GM23338 (cell line): Measurements from ENCODE around the gene DTNB. TPM values are rescaled to one million over a fixed set of nuclear protein-coding genes. Genes with fewer than 3 reads are reported as not detected.

Source experiments
- ATAC-seq: fragments of 200-7000 bp; cut with Tn5 transposase; 3 replicates; pipeline ENCODE4 v1.9.1; 2020
- DNase-seq: peaks from one replicate; pipeline ENCODE4 v3.0.0-alpha.2; 2015; ENCODE audit warnings: low spot score
- H2AFZ ChIP-seq: fragments of 200-600 bp; sonication (generic); 2 replicates; pipeline ENCODE4 v1.8.0; 2016; ENCODE audit warnings: antibody characterized with exemption, mild to moderate bottlenecking, moderate library complexity
- H3F3A ChIP-seq: fragments of 200-600 bp; sonication (generic); replicated peaks from 2 replicates; pipeline ENCODE4 v1.8.0; 2017; ENCODE audit warnings: antibody characterized with exemption, mixed run types, low read depth
- H3K27ac ChIP-seq: fragments of 200-600 bp; sonication (generic); 2 replicates; pipeline ENCODE4 v1.6.1; 2016; ENCODE audit warnings: low read depth
- H3K27me3 ChIP-seq: fragments of 200-600 bp; sonication (generic); 2 replicates; pipeline ENCODE4 v1.8.0; 2016; ENCODE audit warnings: mild to moderate bottlenecking, mixed run types, moderate library complexity; ENCODE audit not compliant: insufficient read depth
- H3K36me3 ChIP-seq: fragments of 200-600 bp; sonication (generic); 2 replicates; pipeline ENCODE4 v1.8.0; 2016; ENCODE audit warnings: mild to moderate bottlenecking; ENCODE audit not compliant: insufficient read depth
- H3K4me1 ChIP-seq: fragments of 200-600 bp; sonication (generic); 2 replicates; pipeline ENCODE4 v1.8.0; 2016; ENCODE audit warnings: mild to moderate bottlenecking, moderate library complexity; ENCODE audit not compliant: insufficient read depth
- H3K4me2 ChIP-seq: fragments of 200-600 bp; sonication (generic); 2 replicates; pipeline ENCODE4 v1.7.1; 2017; ENCODE audit warnings: mixed run types
- H3K4me3 ChIP-seq: fragments of 200-600 bp; sonication (generic); 2 replicates; pipeline ENCODE4 v1.6.1; 2016; ENCODE audit warnings: mixed run types
- H3K79me2 ChIP-seq: fragments of 200-600 bp; sonication (generic); replicated peaks from 2 replicates; pipeline ENCODE4 v1.8.0; 2017; ENCODE audit warnings: mild to moderate bottlenecking; ENCODE audit not compliant: insufficient read depth
- H3K9me2 ChIP-seq: fragments of 200-600 bp; sonication (generic); 2 replicates; pipeline ENCODE4 v1.8.0; 2017; ENCODE audit not compliant: insufficient read depth
- H4K20me1 ChIP-seq: fragments of 200-600 bp; sonication (generic); replicated peaks from 2 replicates; pipeline ENCODE4 v1.8.0; 2017; ENCODE audit warnings: mild to moderate bottlenecking; ENCODE audit not compliant: insufficient read depth
- H3K27ac Mint-ChIP-seq: 2 replicates; pipeline ENCODE4 v1.8.0; 2020; ENCODE audit warnings: inconsistent platforms, mild to moderate bottlenecking, moderate library complexity, mixed read lengths
- H3K27me3 Mint-ChIP-seq: 3 replicates; pipeline ENCODE4 v1.8.0; 2022; ENCODE audit warnings: low read depth, mild to moderate bottlenecking, moderate library complexity, mixed read lengths, inconsistent platforms; ENCODE audit not compliant: insufficient read depth, poor library complexity
- H3K36me3 Mint-ChIP-seq: 3 replicates; pipeline ENCODE4 v1.8.0; 2021; ENCODE audit warnings: low read depth, mild to moderate bottlenecking, inconsistent platforms, moderate library complexity, mixed read lengths
- H3K4me1 Mint-ChIP-seq: 3 replicates; pipeline ENCODE4 v1.8.0; 2020; ENCODE audit warnings: mild to moderate bottlenecking, inconsistent platforms, mixed read lengths
- H3K4me3 Mint-ChIP-seq: 3 replicates; pipeline ENCODE4 v1.8.0; 2021; ENCODE audit warnings: moderate library complexity, mild to moderate bottlenecking, inconsistent platforms, mixed read lengths
- H3K9me3 Mint-ChIP-seq: 3 replicates; pipeline ENCODE4 v1.8.0; 2020; ENCODE audit warnings: moderate library complexity, mild to moderate bottlenecking, inconsistent platforms, mixed read lengths
- CREB1 ChIP-seq: fragments of 250-450 bp; sonication (Bioruptor Pico); IDR thresholded peaks from 2 replicates; pipeline ENCODE4 v1.5.0; 2020; ENCODE audit warnings: low read depth, mild to moderate bottlenecking, moderate library complexity
- EZH2phosphoT487 ChIP-seq: fragments of 200-600 bp; sonication (generic); IDR thresholded peaks from one replicate; pipeline ENCODE4 v1.8.1; 2018; ENCODE audit warnings: antibody characterized with exemption; ENCODE audit not compliant: unreplicated experiment
- JUNB ChIP-seq: IDR thresholded peaks from one replicate; pipeline ENCODE4 v1.6.1; 2016; ENCODE audit warnings: antibody characterized with exemption; ENCODE audit not compliant: unreplicated experiment
- ZNF114 ChIP-seq: fragments of 250-450 bp; sonication (Bioruptor Pico); IDR thresholded peaks from 2 replicates; pipeline ENCODE4 v1.5.0; 2020; ENCODE audit warnings: mild to moderate bottlenecking, moderate library complexity
- ZNF331 ChIP-seq: fragments of 250-450 bp; sonication (Bioruptor Pico); IDR thresholded peaks from 2 replicates; pipeline ENCODE4 v1.5.0; 2020; ENCODE audit warnings: low read depth, mild to moderate bottlenecking, moderate library complexity
- polyA plus RNA-seq: library from polyadenylated mRNA; unstranded; fragments of >200 nt; fragmentation: Nextera tagmentation; extraction: Ambion mirVana; gene quantifications from 2 replicates; pipeline ENCODE4 v1.2.1, GENCODE V29; 2016
- total RNA-seq: library from RNA; depleted of rRNA; stranded (reverse); fragments of >200 nt; shearing (Covaris generic); gene quantifications from 2 replicates; pipeline ENCODE4 v1.2.3, GENCODE V29; 2014
- TF ChIP-seq, protein P1 (sequence below), 2 experiments: fragments of 200-600 bp in 1 of 2; sonication (generic) in 1 of 2; conservative IDR thresholded peaks; 2 replicates each; pipeline versions ENCODE4 v1.5.1 to v1.6.1; 2016 to 2017; ENCODE audit warnings: antibody characterized with exemption in 2 of 2, low read depth in 2 of 2, mild to moderate bottlenecking in 2 of 2, moderate library complexity in 1 of 2
- TF ChIP-seq, protein P2 (sequence below): fragments of 250-450 bp; sonication (Bioruptor Pico); IDR thresholded peaks from 2 replicates; pipeline ENCODE4 v1.5.0; 2020; ENCODE audit warnings: mild to moderate bottlenecking, moderate library complexity
- TF ChIP-seq, protein P3 (sequence below): IDR thresholded peaks from 2 replicates; pipeline ENCODE4 v1.6.1; 2016; ENCODE audit warnings: antibody characterized with exemption
- TF ChIP-seq, protein P4 (sequence below): IDR thresholded peaks from one replicate; pipeline ENCODE4 v1.6.1; 2018; ENCODE audit warnings: antibody characterized with exemption; ENCODE audit not compliant: unreplicated experiment

The DTNB gene
- total and polyA plus RNA-seq, 2 experiments from 2014 or later: 22.1 to 29.4 TPM

DNA sequence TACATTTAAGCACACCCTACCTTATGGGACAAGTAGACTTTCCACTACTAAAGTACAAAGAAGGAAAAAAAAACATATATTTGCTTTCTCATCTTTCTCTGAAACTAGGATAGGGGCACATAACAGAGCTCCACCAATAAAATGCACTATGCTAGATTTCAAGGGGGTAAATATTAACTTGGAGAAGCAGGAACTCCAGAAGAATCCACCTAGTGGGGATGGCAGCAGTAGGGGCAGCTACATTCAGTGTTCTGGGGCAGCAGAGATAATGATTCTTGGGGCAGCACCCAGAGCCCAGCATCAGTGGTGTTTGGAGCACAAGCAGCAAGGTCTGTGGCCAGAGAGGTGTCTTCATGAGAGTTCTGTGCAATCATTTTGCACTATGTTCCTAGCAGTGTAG, 64.7 kb downstream of the DTNB start:
- H3F3A ChIP-seq: no peaks in the 10 kb centered on the region
- ATAC-seq (no peak), DNase-seq (no peak)
- H3K4me1 ChIP-seq: no peaks in the 10 kb centered on the region; the same call in 1 of the 2 replicates
- H3K4me1 Mint-ChIP-seq: peaks cover 6% of the 10 kb centered on the region; the same call in 2 of the 3 replicates
- TF ChIP-seq CREB1 (CRISPR knock-in tag) (no peak), EZH2phosphoT487 (no peak), ZNF331 (CRISPR knock-in tag) (no peak), ZNF114 (no peak), JUNB (no peak)
- TF ChIP-seq, protein P1, sequence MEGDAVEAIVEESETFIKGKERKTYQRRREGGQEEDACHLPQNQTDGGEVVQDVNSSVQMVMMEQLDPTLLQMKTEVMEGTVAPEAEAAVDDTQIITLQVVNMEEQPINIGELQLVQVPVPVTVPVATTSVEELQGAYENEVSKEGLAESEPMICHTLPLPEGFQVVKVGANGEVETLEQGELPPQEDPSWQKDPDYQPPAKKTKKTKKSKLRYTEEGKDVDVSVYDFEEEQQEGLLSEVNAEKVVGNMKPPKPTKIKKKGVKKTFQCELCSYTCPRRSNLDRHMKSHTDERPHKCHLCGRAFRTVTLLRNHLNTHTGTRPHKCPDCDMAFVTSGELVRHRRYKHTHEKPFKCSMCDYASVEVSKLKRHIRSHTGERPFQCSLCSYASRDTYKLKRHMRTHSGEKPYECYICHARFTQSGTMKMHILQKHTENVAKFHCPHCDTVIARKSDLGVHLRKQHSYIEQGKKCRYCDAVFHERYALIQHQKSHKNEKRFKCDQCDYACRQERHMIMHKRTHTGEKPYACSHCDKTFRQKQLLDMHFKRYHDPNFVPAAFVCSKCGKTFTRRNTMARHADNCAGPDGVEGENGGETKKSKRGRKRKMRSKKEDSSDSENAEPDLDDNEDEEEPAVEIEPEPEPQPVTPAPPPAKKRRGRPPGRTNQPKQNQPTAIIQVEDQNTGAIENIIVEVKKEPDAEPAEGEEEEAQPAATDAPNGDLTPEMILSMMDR (conservative IDR thresholded peaks at IDR 0.05; ENCODE audit: low read depth in 2 of 2): no peak
- TF ChIP-seq, protein P2, sequence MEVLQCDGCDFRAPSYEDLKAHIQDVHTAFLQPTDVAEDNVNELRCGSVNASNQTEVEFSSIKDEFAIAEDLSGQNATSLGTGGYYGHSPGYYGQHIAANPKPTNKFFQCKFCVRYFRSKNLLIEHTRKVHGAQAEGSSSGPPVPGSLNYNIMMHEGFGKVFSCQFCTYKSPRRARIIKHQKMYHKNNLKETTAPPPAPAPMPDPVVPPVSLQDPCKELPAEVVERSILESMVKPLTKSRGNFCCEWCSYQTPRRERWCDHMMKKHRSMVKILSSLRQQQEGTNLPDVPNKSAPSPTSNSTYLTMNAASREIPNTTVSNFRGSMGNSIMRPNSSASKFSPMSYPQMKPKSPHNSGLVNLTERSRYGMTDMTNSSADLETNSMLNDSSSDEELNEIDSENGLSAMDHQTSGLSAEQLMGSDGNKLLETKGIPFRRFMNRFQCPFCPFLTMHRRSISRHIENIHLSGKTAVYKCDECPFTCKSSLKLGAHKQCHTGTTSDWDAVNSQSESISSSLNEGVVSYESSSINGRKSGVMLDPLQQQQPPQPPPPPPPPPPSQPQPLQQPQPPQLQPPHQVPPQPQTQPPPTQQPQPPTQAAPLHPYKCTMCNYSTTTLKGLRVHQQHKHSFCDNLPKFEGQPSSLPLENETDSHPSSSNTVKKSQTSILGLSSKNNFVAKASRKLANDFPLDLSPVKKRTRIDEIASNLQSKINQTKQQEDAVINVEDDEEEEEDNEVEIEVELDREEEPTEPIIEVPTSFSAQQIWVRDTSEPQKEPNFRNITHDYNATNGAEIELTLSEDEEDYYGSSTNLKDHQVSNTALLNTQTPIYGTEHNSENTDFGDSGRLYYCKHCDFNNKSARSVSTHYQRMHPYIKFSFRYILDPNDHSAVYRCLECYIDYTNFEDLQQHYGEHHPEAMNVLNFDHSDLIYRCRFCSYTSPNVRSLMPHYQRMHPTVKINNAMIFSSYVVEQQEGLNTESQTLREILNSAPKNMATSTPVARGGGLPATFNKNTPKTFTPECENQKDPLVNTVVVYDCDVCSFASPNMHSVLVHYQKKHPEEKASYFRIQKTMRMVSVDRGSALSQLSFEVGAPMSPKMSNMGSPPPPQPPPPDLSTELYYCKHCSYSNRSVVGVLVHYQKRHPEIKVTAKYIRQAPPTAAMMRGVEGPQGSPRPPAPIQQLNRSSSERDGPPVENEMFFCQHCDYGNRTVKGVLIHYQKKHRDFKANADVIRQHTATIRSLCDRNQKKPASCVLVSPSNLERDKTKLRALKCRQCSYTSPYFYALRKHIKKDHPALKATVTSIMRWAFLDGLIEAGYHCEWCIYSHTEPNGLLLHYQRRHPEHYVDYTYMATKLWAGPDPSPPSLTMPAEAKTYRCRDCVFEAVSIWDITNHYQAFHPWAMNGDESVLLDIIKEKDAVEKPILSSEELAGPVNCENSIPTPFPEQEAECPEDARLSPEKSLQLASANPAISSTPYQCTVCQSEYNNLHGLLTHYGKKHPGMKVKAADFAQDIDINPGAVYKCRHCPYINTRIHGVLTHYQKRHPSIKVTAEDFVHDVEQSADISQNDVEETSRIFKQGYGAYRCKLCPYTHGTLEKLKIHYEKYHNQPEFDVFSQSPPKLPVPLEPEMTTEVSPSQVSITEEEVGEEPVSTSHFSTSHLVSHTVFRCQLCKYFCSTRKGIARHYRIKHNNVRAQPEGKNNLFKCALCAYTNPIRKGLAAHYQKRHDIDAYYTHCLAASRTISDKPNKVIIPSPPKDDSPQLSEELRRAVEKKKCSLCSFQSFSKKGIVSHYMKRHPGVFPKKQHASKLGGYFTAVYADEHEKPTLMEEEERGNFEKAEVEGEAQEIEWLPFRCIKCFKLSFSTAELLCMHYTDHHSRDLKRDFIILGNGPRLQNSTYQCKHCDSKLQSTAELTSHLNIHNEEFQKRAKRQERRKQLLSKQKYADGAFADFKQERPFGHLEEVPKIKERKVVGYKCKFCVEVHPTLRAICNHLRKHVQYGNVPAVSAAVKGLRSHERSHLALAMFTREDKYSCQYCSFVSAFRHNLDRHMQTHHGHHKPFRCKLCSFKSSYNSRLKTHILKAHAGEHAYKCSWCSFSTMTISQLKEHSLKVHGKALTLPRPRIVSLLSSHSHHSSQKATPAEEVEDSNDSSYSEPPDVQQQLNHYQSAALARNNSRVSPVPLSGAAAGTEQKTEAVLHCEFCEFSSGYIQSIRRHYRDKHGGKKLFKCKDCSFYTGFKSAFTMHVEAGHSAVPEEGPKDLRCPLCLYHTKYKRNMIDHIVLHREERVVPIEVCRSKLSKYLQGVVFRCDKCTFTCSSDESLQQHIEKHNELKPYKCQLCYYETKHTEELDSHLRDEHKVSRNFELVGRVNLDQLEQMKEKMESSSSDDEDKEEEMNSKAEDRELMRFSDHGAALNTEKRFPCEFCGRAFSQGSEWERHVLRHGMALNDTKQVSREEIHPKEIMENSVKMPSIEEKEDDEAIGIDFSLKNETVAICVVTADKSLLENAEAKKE (CRISPR knock-in tag): no peak
- TF ChIP-seq, protein P3, sequence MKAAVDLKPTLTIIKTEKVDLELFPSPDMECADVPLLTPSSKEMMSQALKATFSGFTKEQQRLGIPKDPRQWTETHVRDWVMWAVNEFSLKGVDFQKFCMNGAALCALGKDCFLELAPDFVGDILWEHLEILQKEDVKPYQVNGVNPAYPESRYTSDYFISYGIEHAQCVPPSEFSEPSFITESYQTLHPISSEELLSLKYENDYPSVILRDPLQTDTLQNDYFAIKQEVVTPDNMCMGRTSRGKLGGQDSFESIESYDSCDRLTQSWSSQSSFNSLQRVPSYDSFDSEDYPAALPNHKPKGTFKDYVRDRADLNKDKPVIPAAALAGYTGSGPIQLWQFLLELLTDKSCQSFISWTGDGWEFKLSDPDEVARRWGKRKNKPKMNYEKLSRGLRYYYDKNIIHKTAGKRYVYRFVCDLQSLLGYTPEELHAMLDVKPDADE: no peak
- TF ChIP-seq, protein P4, sequence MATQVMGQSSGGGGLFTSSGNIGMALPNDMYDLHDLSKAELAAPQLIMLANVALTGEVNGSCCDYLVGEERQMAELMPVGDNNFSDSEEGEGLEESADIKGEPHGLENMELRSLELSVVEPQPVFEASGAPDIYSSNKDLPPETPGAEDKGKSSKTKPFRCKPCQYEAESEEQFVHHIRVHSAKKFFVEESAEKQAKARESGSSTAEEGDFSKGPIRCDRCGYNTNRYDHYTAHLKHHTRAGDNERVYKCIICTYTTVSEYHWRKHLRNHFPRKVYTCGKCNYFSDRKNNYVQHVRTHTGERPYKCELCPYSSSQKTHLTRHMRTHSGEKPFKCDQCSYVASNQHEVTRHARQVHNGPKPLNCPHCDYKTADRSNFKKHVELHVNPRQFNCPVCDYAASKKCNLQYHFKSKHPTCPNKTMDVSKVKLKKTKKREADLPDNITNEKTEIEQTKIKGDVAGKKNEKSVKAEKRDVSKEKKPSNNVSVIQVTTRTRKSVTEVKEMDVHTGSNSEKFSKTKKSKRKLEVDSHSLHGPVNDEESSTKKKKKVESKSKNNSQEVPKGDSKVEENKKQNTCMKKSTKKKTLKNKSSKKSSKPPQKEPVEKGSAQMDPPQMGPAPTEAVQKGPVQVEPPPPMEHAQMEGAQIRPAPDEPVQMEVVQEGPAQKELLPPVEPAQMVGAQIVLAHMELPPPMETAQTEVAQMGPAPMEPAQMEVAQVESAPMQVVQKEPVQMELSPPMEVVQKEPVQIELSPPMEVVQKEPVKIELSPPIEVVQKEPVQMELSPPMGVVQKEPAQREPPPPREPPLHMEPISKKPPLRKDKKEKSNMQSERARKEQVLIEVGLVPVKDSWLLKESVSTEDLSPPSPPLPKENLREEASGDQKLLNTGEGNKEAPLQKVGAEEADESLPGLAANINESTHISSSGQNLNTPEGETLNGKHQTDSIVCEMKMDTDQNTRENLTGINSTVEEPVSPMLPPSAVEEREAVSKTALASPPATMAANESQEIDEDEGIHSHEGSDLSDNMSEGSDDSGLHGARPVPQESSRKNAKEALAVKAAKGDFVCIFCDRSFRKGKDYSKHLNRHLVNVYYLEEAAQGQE: no peak
- no peak overlapping the region for H3K27ac ChIP-seq
- H3K36me3 ChIP-seq: no peaks in the 10 kb centered on the region
- no peaks in the 10 kb centered on the region for H3K27me3 ChIP-seq
- no peak overlapping the region for H3K4me2 ChIP-seq
- H3K4me3 Mint-ChIP-seq: no peak overlapping the region
- no peak overlapping the region for H3K4me3 ChIP-seq
- H3K27me3 Mint-ChIP-seq: peaks cover 1% of the 10 kb centered on the region
- H4K20me1 ChIP-seq: no peaks in the 10 kb centered on the region
- H3K79me2 ChIP-seq: no peaks in the 10 kb centered on the region; the same call in 1 of the 2 replicates
- no peak overlapping the region for H3K27ac Mint-ChIP-seq
- H2AFZ ChIP-seq: no peak overlapping the region
- H3K9me3 Mint-ChIP-seq: no peaks in the 10 kb centered on the region
- H3K9me2 ChIP-seq: no peaks in the 10 kb centered on the region
- no peaks in the 10 kb centered on the region; the same call in 2 of the 3 replicates for H3K36me3 Mint-ChIP-seq
